ENCODE measurements around the gene AKAP6. TPM values are rescaled to one million over a fixed set of nuclear protein-coding genes. Genes with fewer than 3 reads are reported as not detected.

AKAP6 gene
- total RNA-seq, 1 experiment from 2014 or later: 2.3 TPM

GRCh38 chr14:32679927-32680612 is 351.0 kb downstream of the AKAP6 start:
- intact Hi-C loops (cut with micrococcal nuclease): no loop called here
- TF ChIP-seq CTCF (IDR thresholded peaks at IDR 0.05; ENCODE audit: unreplicated experiment): no peak
- Mint-ChIP-seq H3K27me3 (ENCODE audit: insufficient read depth, unreplicated experiment) (no peaks in the 10 kb centered on the region), H3K9me3 (ENCODE audit: unreplicated experiment) (no peaks in the 10 kb centered on the region), H3K4me3 (ENCODE audit: unreplicated experiment) (no peak overlapping the region), H3K4me1 (ENCODE audit: insufficient read depth, unreplicated experiment) (peaks cover 9% of the 10 kb centered on the region), H3K36me3 (ENCODE audit: insufficient read depth, unreplicated experiment) (no peaks in the 10 kb centered on the region), H3K27ac (ENCODE audit: low read depth, unreplicated experiment) (no peak overlapping the region)
- DNase-seq (ENCODE audit: unreplicated experiment): no peak
- CTCF ChIA-PET: interaction anchor here (0.6 kb wide), 1 partner anchor 1324 kb away, joined by 4 read pairs; no protein-coding TSS in a partner anchor
- POLR2A ChIA-PET: no interaction called here
- no TSS peak for BruUV-seq (replicated peaks)

- Mint-ChIP-seq H3K4me1 (ENCODE audit: insufficient read depth, unreplicated experiment) (peaks cover 9% of the 10 kb centered on the region), H3K27ac (ENCODE audit: low read depth, unreplicated experiment) (no peak overlapping the region), H3K27me3 (ENCODE audit: insufficient read depth, unreplicated experiment) (no peaks in the 10 kb centered on the region), H3K36me3 (ENCODE audit: insufficient read depth, unreplicated experiment) (no peaks in the 10 kb centered on the region), H3K9me3 (ENCODE audit: unreplicated experiment) (no peaks in the 10 kb centered on the region), H3K4me3 (ENCODE audit: unreplicated experiment) (no peak overlapping the region)
- TF ChIP-seq CTCF (IDR thresholded peaks at IDR 0.05; ENCODE audit: unreplicated experiment): no peak
- no TSS peak for BruUV-seq (replicated peaks)
- ChIA-PET POLR2A (no interaction called here), CTCF (interaction anchor here (0.7 kb wide), 1 partner anchor 1278 kb away, joined by 5 read pairs; no protein-coding TSS in a partner anchor)
- intact Hi-C loops (cut with micrococcal nuclease): no loop called here
- DNase-seq (ENCODE audit: unreplicated experiment): peak; percentile 24
These were observed 352.5 kb downstream of the AKAP6 start for GRCh38 chr14:32681598-32681997.

GRCh38 chr14:32682214-32682613 is 353.1 kb downstream of the AKAP6 start:
- BruUV-seq (replicated peaks): no TSS peak
- CTCF ChIA-PET: no interaction called here
- no peak for DNase-seq (ENCODE audit: unreplicated experiment)
- Mint-ChIP-seq H3K9me3 (ENCODE audit: unreplicated experiment) (no peaks in the 10 kb centered on the region), H3K27ac (ENCODE audit: low read depth, unreplicated experiment) (no peak overlapping the region), H3K4me1 (ENCODE audit: insufficient read depth, unreplicated experiment) (peaks cover 9% of the 10 kb centered on the region), H3K4me3 (ENCODE audit: unreplicated experiment) (no peak overlapping the region), H3K36me3 (ENCODE audit: insufficient read depth, unreplicated experiment) (no peaks in the 10 kb centered on the region), H3K27me3 (ENCODE audit: insufficient read depth, unreplicated experiment) (no peaks in the 10 kb centered on the region)
- intact Hi-C loops (cut with micrococcal nuclease): no loop called here
- POLR2A ChIA-PET: no interaction called here
- no peak for TF ChIP-seq CTCF (IDR thresholded peaks at IDR 0.05; ENCODE audit: unreplicated experiment)

DNA sequence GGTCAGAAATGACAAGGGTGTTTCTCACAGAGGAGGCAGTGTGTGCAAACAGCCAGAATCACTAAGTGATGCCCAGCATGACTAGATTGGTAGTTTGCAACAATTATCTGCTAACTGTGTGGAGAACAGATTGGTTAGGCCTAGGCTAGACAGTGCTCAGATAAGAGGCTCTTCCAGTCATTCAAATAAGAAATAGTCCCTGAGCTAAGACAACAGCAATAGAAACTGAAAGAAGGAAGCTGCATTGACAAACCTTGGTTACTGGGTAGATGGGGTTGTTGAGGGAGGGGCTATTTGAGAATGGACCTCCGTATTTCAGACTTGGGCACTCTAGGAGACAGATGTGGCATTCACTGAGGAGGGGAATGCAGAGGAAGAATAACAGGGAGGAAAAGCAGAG is 354.6 kb downstream of the AKAP6 start:
- intact Hi-C loops (cut with micrococcal nuclease): no loop called here
- CTCF ChIA-PET: interaction anchor here (0.6 kb wide), 1 partner anchor 767 kb away, joined by 3 read pairs; no protein-coding TSS in a partner anchor
- no TSS peak for BruUV-seq (replicated peaks)
- Mint-ChIP-seq H3K27ac (ENCODE audit: low read depth, unreplicated experiment) (no peak overlapping the region), H3K9me3 (ENCODE audit: unreplicated experiment) (no peaks in the 10 kb centered on the region), H3K4me1 (ENCODE audit: insufficient read depth, unreplicated experiment) (peaks cover 9% of the 10 kb centered on the region), H3K36me3 (ENCODE audit: insufficient read depth, unreplicated experiment) (no peaks in the 10 kb centered on the region), H3K4me3 (ENCODE audit: unreplicated experiment) (no peak overlapping the region), H3K27me3 (ENCODE audit: insufficient read depth, unreplicated experiment) (no peaks in the 10 kb centered on the region)
- POLR2A ChIA-PET: no interaction called here
- DNase-seq (ENCODE audit: unreplicated experiment): no peak
- no peak for TF ChIP-seq CTCF (IDR thresholded peaks at IDR 0.05; ENCODE audit: unreplicated experiment)
